Calu3 (cell line): ENCODE measurements around the gene ENDOD1. TPM values are rescaled to one million over a fixed set of nuclear protein-coding genes. Genes with fewer than 3 reads are reported as not detected.

Experiments
- BruUV-seq: library from RNA; stranded (reverse); fragments of 400-500 nt; replicated peaks from 2 replicates; lab custom pipeline; 2021; lab: Mats Ljungman, UMichigan
- CTCF ChIA-PET: fragments of 300-600 bp; sonication (Branson Sonifier 250); formaldehyde crosslinking; loops from one replicate; lab custom pipeline; 2022; ENCODE audit warnings: antibody characterized with exemption; lab: Charles Lee
- DNase-seq: peaks from one replicate; pipeline ENCODE4 v3.0.0; 2022
- H3K27ac Mint-ChIP-seq: one replicate; pipeline ENCODE4 v1.8.0; 2022; ENCODE audit warnings: mixed read lengths; ENCODE audit not compliant: unreplicated experiment
- H3K27me3 Mint-ChIP-seq: one replicate; pipeline ENCODE4 v1.8.0; 2022; ENCODE audit warnings: mixed read lengths; ENCODE audit not compliant: unreplicated experiment
- H3K36me3 Mint-ChIP-seq: one replicate; pipeline ENCODE4 v1.8.0; 2022; ENCODE audit warnings: mild to moderate bottlenecking, moderate library complexity, mixed read lengths; ENCODE audit not compliant: insufficient read depth, unreplicated experiment
- H3K4me1 Mint-ChIP-seq: one replicate; pipeline ENCODE4 v1.8.0; 2022; ENCODE audit warnings: mild to moderate bottlenecking, low read depth, mixed read lengths; ENCODE audit not compliant: unreplicated experiment
- H3K4me3 Mint-ChIP-seq: one replicate; pipeline ENCODE4 v1.8.0; 2022; ENCODE audit warnings: mild to moderate bottlenecking, low read depth, moderate library complexity, mixed read lengths; ENCODE audit not compliant: unreplicated experiment
- H3K9me3 Mint-ChIP-seq: one replicate; pipeline ENCODE4 v1.8.0; 2022; ENCODE audit warnings: low read depth, mixed read lengths; ENCODE audit not compliant: unreplicated experiment
- intact Hi-C: fragments of 100-400 bp; cut with micrococcal nuclease; formaldehyde crosslinking; loops from one replicate; pipeline ENCODE4 v1.10.0; 2022; ENCODE audit not compliant: unreplicated experiment
- total RNA-seq: library from RNA; stranded (reverse); gene quantifications from 2 replicates; pipeline ENCODE4 v1.2.3, GENCODE V29; 2022
- TF ChIP-seq, protein P1 (sequence below): fragments of 200-600 bp; IDR thresholded peaks from one replicate; pipeline ENCODE4 v1.8.0; 2022; ENCODE audit warnings: antibody characterized with exemption; ENCODE audit not compliant: unreplicated experiment

ENDOD1 gene
- total RNA-seq, 1 experiment from 2014 or later = 29.4 TPM

DNA sequence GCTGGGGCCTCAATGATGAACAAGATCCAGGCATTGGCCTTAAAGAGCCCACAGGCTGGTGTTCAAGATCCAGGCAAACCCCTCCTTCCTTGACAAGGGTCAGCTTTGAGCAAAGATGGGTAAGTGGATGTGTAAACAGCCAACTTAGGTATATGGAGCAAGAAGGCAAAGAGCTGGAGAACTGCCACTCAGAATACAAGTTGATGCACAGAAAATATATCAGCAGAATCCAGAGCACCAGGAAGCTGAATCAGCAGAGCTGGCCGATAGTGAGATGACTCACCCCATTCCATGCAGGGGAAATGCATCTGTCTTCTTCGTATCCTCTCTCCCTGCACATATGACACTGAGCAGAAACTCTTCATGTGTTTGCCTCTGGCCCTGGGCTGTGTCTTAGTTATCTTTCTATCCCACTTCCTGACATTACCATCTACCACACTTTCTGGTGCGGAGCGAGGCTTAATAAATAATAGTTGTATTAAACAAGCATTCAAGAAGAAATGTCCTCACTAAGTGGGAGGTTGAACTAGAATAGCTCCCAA is 57.8 kb downstream of the ENDOD1 start:
- Mint-ChIP-seq H3K4me1 (peaks cover 51% of the 10 kb centered on the region), H3K4me3 (no peak overlapping the region), H3K27me3 (no peaks in the 10 kb centered on the region), H3K36me3 (peaks cover 33% of the 10 kb centered on the region), H3K27ac (no peak overlapping the region), H3K9me3 (no peaks in the 10 kb centered on the region)
- intact Hi-C loops = loop anchor here (5.0 kb wide), 1 partner anchor 170 kb away; no protein-coding TSS in a partner anchor
- peak; percentile 21 for DNase-seq
- TF ChIP-seq, protein P1, sequence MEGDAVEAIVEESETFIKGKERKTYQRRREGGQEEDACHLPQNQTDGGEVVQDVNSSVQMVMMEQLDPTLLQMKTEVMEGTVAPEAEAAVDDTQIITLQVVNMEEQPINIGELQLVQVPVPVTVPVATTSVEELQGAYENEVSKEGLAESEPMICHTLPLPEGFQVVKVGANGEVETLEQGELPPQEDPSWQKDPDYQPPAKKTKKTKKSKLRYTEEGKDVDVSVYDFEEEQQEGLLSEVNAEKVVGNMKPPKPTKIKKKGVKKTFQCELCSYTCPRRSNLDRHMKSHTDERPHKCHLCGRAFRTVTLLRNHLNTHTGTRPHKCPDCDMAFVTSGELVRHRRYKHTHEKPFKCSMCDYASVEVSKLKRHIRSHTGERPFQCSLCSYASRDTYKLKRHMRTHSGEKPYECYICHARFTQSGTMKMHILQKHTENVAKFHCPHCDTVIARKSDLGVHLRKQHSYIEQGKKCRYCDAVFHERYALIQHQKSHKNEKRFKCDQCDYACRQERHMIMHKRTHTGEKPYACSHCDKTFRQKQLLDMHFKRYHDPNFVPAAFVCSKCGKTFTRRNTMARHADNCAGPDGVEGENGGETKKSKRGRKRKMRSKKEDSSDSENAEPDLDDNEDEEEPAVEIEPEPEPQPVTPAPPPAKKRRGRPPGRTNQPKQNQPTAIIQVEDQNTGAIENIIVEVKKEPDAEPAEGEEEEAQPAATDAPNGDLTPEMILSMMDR = no peak
- no TSS peak for BruUV-seq
- CTCF ChIA-PET = interaction anchor here (1.4 to 1.8 kb wide), 2 partner anchors 71 to 80 kb away, joined by 5 to 7 read pairs; partner anchors contain the start of gene SRSF8

DNA sequence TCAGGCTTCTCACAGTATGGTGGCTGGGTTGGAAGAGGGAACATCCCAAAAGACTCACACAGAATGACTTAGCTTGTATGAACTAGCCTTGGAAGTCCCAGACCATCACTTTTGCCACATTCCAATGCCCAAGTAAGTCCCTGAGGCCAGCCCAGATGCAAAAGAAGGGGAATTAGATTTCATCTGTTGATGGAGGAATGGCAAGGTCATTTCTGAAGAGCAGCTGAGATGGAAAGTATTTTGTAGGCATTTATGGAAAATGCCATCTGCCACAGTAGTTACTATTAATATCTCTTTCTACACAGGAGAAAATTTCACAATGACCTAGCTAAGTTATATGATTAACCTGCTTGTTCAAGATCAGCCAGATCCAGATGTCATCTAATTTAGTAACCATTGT is 58.8 kb downstream of the ENDOD1 start:
- Mint-ChIP-seq H3K36me3 (peaks cover 33% of the 10 kb centered on the region), H3K4me3 (no peak overlapping the region), H3K4me1 (peaks cover 61% of the 10 kb centered on the region), H3K27me3 (no peaks in the 10 kb centered on the region), H3K27ac (no peak overlapping the region), H3K9me3 (no peaks in the 10 kb centered on the region)
- no peak for DNase-seq
- TF ChIP-seq, protein P1 = no peak
- no TSS peak for BruUV-seq
- CTCF ChIA-PET = interaction anchor here (1.8 kb wide), 1 partner anchor 72 kb away, joined by 5 read pairs; no protein-coding TSS in a partner anchor
- intact Hi-C loops = loop anchor here (5.0 kb wide), 1 partner anchor 171 kb away; no protein-coding TSS in a partner anchor

DNA sequence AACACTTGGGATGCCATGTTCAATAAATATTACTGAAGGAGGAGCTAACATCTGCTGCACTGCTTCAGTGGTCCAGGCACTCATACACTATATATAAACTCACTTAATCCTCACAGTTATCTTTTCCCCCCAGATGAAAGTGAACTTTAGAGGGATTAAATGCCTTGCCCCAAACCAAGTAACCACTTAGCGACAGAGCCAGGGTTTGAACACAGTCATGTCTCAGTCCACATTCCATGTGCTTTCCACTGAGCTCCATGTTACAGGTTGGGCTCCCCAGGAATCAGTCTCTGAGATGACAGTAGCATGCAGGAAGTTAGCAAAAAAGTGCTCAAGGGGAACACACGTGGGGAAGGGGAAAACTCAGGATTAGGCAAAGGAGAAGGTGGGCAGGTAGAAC is 59.3 kb downstream of the ENDOD1 start:
- TF ChIP-seq, protein P1 = no peak
- peak overlapping the region; percentile 48 for H3K4me3 Mint-ChIP-seq
- H3K4me1 Mint-ChIP-seq = peaks cover 66% of the 10 kb centered on the region
- DNase-seq = no peak
- BruUV-seq = no TSS peak
- H3K27ac Mint-ChIP-seq = peak overlapping the region; percentile 86
- no peaks in the 10 kb centered on the region for H3K27me3 Mint-ChIP-seq
- CTCF ChIA-PET = no interaction called here
- intact Hi-C loops = loop anchor here (5.0 kb wide), 1 partner anchor 172 kb away; no protein-coding TSS in a partner anchor
- H3K9me3 Mint-ChIP-seq = no peaks in the 10 kb centered on the region
- peaks cover 33% of the 10 kb centered on the region for H3K36me3 Mint-ChIP-seq

DNA sequence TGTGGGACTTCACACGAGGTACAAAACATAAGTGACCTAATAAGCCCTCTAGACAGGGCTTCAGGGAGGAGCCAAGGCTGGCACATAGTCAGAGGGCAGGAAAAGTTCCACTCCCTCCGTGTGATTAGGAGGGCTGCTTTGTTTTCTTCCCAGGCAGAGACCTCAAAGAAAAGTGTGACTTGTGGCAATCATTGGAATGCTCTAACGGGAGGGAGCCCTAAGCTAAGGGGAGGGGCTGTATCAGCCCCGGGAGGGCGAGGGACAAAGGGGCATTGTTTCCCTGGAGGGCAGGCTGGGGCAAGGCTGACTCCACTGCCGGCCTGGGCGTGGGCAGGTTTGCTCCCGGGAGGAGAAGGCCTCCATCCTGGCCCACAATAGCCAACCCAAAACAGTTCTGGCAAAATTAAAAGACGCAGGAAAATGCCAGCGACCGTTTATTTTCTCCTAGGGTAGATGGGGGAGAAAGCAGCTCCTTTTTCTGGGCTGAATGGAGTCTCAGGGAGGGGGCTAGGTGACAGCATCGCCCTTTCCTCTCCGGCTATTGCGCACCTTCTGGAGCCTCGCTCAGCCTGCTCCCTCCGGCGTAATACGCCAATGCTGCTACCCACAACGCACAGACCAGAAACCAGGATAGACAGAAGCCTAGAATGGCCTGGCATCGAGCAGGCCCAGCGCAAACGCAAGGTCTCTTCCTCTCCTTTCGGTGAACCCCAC is 60.2 kb downstream of the ENDOD1 start:
- no TSS peak for BruUV-seq
- Mint-ChIP-seq H3K4me3 (peak overlapping the region; percentile 48), H3K27ac (peak overlapping the region; percentile 86), H3K4me1 (peaks cover 69% of the 10 kb centered on the region), H3K36me3 (peaks cover 28% of the 10 kb centered on the region), H3K27me3 (no peaks in the 10 kb centered on the region), H3K9me3 (no peaks in the 10 kb centered on the region)
- DNase-seq = peak; percentile 86
- TF ChIP-seq, protein P1 = no peak
- intact Hi-C loops = loop anchor here (5.0 to 10.0 kb wide), 3 partner anchors 173 to 395 kb away; no protein-coding TSS in a partner anchor
- CTCF ChIA-PET = interaction anchor here (0.7 to 1.2 kb wide), 2 partner anchors 83 to 555 kb away, joined by 3 read pairs; partner anchors contain the start of gene SRSF8
